ENCODE data around the gene PFDN6. TPM values are rescaled to one million over a fixed set of nuclear protein-coding genes. Genes with fewer than 3 reads are reported as not detected.

PFDN6 gene
- total and polyA plus RNA-seq, 2 of the 13 experiments (the other 11 are each of a cell fraction or from before 2014, with no cell fraction given): 75.5 to 87.0 TPM

GRCh38 chr6:33247977-33248642, 41.3 kb upstream of the PFDN6 start:
- WGBS (ENCODE audit: low lambda C conversion rate): 15% methylated on average over 15 of the region's 28 CpGs
- TF ChIP-seq HOXA3 (CRISPR knock-in tag; IDR thresholded peaks at IDR 0.05) (peak; percentile 46; the same call in 1 of the 2 replicates), ZNF784 (CRISPR knock-in tag; IDR thresholded peaks at IDR 0.05; ENCODE audit: borderline replicate concordance) (peak; percentile 76; the same call in 1 of the 2 replicates), ZNF468 (CRISPR knock-in tag; IDR thresholded peaks at IDR 0.05) (no peak), MED1 (CRISPR knock-in tag; IDR thresholded peaks at IDR 0.05) (peak; percentile 45; the same call in 1 of the 2 replicates), IRF2 (CRISPR knock-in tag; IDR thresholded peaks at IDR 0.05) (peak; percentile 55; the same call in 1 of the 2 replicates), ZMAT5 (CRISPR knock-in tag; IDR thresholded peaks at IDR 0.05; ENCODE audit: borderline replicate concordance, low read depth) (no peak), ZBTB26 (CRISPR knock-in tag; IDR thresholded peaks at IDR 0.05; ENCODE audit: borderline replicate concordance) (peak; percentile 92), TFE3 (CRISPR knock-in tag; IDR thresholded peaks at IDR 0.05) (peak; percentile 29; the same call in 1 of the 2 replicates), MLX (CRISPR knock-in tag; IDR thresholded peaks at IDR 0.05) (peak; percentile 35; the same call in 1 of the 2 replicates), DNMT1 (CRISPR knock-in tag; IDR thresholded peaks at IDR 0.05) (0 out of 2 replicates have a peak, but pooled peaks have one; percentile 14), RELA (CRISPR knock-in tag; IDR thresholded peaks at IDR 0.05) (0 out of 2 replicates have a peak, but pooled peaks have one; percentile 65), IKZF5 (CRISPR knock-in tag; IDR thresholded peaks at IDR 0.05) (peak; percentile 43; the same call in 1 of the 2 replicates), ZBTB25 (CRISPR knock-in tag; IDR thresholded peaks at IDR 0.05) (peak; percentile 52), ATF3 (CRISPR knock-in tag; IDR thresholded peaks at IDR 0.05) (0 out of 2 replicates have a peak, but pooled peaks have one; percentile 10)

More at GRCh38 chr6:33247977-33248642, 41.3 kb upstream of the PFDN6 start:
- BruUV-seq (replicated peaks): no TSS peak
- peak overlapping the region; percentile 100 for H3K4me2 ChIP-seq (ENCODE audit: low read depth, low read length)
- POLR2A ChIA-PET: interaction anchor here (0.6 to 5.1 kb wide), 23 partner anchors 10 to 1446 kb away, joined by 3 to 94 read pairs (median 6); partner anchors contain the start of genes HSD17B8, PFDN6, RING1 and RPS18
- peak overlapping the region; percentile 81 for H3K27ac ChIP-seq (ENCODE audit: extremely low read length, insufficient read depth, low read length)
- no peaks in the 10 kb centered on the region for H4K20me1 ChIP-seq (ENCODE audit: insufficient read depth, low read length)
- intact Hi-C loops (cut with micrococcal nuclease; ENCODE audit: unreplicated experiment): loop anchor here (2.0 kb wide), 4 partner anchors 47 to 233 kb away; partner anchors contain the start of genes RXRB and SLC39A7
- ATAC-seq (peak; percentile 72), FAIRE-seq (peak; percentile 80), DNase-seq (ENCODE audit: low spot score) (peak; percentile 80)
- peak overlapping the region; percentile 51 to 89 (median 64) for H3K4me3 ChIP-seq (replicated peaks in 1 of 3; ENCODE audit: insufficient read depth in 1 of 3, low read depth in 2 of 3, low read length in 3 of 3)
- in situ Hi-C loops (cut with HindIII; ENCODE audit: extremely low pct_ligation_motif_present, low pct_unique_long_range_greater_than_20kb): loop anchor here (5.0 kb wide), 4 partner anchors 46 to 231 kb away; partner anchors contain the start of genes HSD17B8, RXRB and SLC39A7
- peak overlapping the region; percentile 25 for H2AFZ ChIP-seq (ENCODE audit: low read length)
- H3K9ac ChIP-seq (ENCODE audit: insufficient read depth, low read depth, low read length): peak overlapping the region; percentile 75
- H3K9me3 ChIP-seq (ENCODE audit: low read length): no peaks in the 10 kb centered on the region
- CTCF ChIA-PET (ENCODE audit: low intra/inter-chr PET ratio, low total read pairs): interaction anchor here (1.0 to 3.1 kb wide), 9 partner anchors 43 to 233 kb away, joined by 4 to 19 read pairs (median 6); partner anchors contain the start of genes HSD17B8, RXRB and SLC39A7
- peaks cover 0 to 2% of the 10 kb centered on the region in 2 experiments; a peak in 3 of 5 replicates for H3K36me3 ChIP-seq (replicated peaks in 1 of 2; ENCODE audit: control insufficient read depth in 1 of 2, insufficient read depth in 2 of 2, low read length in 2 of 2)
- H3K79me2 ChIP-seq (ENCODE audit: insufficient read depth, low read length): no peaks in the 10 kb centered on the region
- H3K27me3 ChIP-seq (ENCODE audit: control insufficient read depth in 1 of 2, insufficient read depth in 2 of 2, low read length in 2 of 2): peaks cover 0 to 4% of the 10 kb centered on the region in 2 experiments; a peak in 1 of 5 replicates
- peaks cover 29% of the 10 kb centered on the region for H3K4me1 ChIP-seq (ENCODE audit: insufficient read depth, low read length)
